HepG2 (cell line): Measurements from ENCODE around the gene XRCC1. TPM values are rescaled to one million over a fixed set of nuclear protein-coding genes. Genes with fewer than 3 reads are reported as not detected.
A peak's percentile ranks its signal among the peaks of the same experiment; 100 is the strongest.

Source experiments
- ATF7-NPFF ChIP-seq: sonication (generic); formaldehyde crosslinking; IDR thresholded peaks from 2 replicates; pipeline ENCODE4 v1.8.1; 2023; ENCODE audit warnings: mild to moderate bottlenecking, low read depth, missing genetic modification reagents, moderate library complexity
- ATM ChIP-seq: fragments of 450-650 bp; IDR thresholded peaks from 2 replicates; pipeline ENCODE4 v1.7.1; 2017; ENCODE audit warnings: mild to moderate bottlenecking, borderline replicate concordance
- ELF4 ChIP-seq: sonication (generic); formaldehyde crosslinking; IDR thresholded peaks from 2 replicates; pipeline ENCODE4 v1.5.0; 2020; ENCODE audit warnings: missing genetic modification reagents, mild to moderate bottlenecking, moderate library complexity, borderline replicate concordance
- FOXO1 ChIP-seq: sonication (generic); formaldehyde crosslinking; IDR thresholded peaks from 2 replicates; pipeline ENCODE4 v1.4.0; 2020; ENCODE audit warnings: missing genetic modification reagents
- GABPA ChIP-seq, 2 experiments: IDR thresholded peaks; 2 replicates each; pipeline ENCODE4 v1.6.1; 2011 to 2016; ENCODE audit warnings: low read depth in 2 of 2, low read length in 1 of 2, missing biosample characterization in 1 of 2, missing genetic modification characterization in 1 of 2
- GATAD1 ChIP-seq: IDR thresholded peaks from 2 replicates; pipeline ENCODE4 v1.6.1; 2016; ENCODE audit warnings: missing genetic modification reagents, missing compliant biosample characterization
- GFI1 ChIP-seq: sonication (generic); formaldehyde crosslinking; IDR thresholded peaks from 2 replicates; pipeline ENCODE4 v1.5.0; 2020; ENCODE audit warnings: missing genetic modification reagents, mild to moderate bottlenecking, borderline replicate concordance
- HHEX ChIP-seq: IDR thresholded peaks from 2 replicates; pipeline ENCODE4 v1.6.1; 2016; ENCODE audit warnings: control low read depth
- SRSF4 ChIP-seq: fragments of 200-400 bp; formaldehyde crosslinking; IDR thresholded peaks from one replicate; pipeline ENCODE4 v1.6.1; 2018; ENCODE audit warnings: mild to moderate bottlenecking, low read depth, low read length, moderate library complexity; ENCODE audit not compliant: poor library complexity, severe bottlenecking
- STAG1 ChIP-seq: sonication (generic); formaldehyde crosslinking; IDR thresholded peaks from 2 replicates; pipeline ENCODE4 v1.4.0; 2020; ENCODE audit warnings: missing genetic modification reagents
- SYNCRIP ChIP-seq: fragments of 200-400 bp; formaldehyde crosslinking; IDR thresholded peaks from 2 replicates; pipeline ENCODE4 v1.6.1; 2018; ENCODE audit warnings: mild to moderate bottlenecking, low read depth, low read length; ENCODE audit not compliant: insufficient read depth
- ZFP37 ChIP-seq: sonication (generic); formaldehyde crosslinking; IDR thresholded peaks from 2 replicates; pipeline ENCODE4 v1.4.0; 2020; ENCODE audit warnings: missing genetic modification reagents, borderline replicate concordance
- ZNF235 ChIP-seq: sonication (generic); formaldehyde crosslinking; IDR thresholded peaks from 2 replicates; pipeline ENCODE4 v1.8.1; 2023; ENCODE audit warnings: mild to moderate bottlenecking, missing genetic modification reagents, borderline replicate concordance
- ZNF256 ChIP-seq: sonication (generic); formaldehyde crosslinking; conservative IDR thresholded peaks from 2 replicates; pipeline ENCODE4 v1.4.0; 2020; ENCODE audit warnings: missing genetic modification reagents
- ZNF30 ChIP-seq: sonication (generic); formaldehyde crosslinking; IDR thresholded peaks from 2 replicates; pipeline ENCODE4 v1.5.0; 2020; ENCODE audit warnings: mild to moderate bottlenecking, missing genetic modification reagents
- ZNF329 ChIP-seq: sonication (generic); formaldehyde crosslinking; IDR thresholded peaks from 2 replicates; pipeline ENCODE4 v1.9.0; 2021; ENCODE audit warnings: low read depth, mild to moderate bottlenecking, missing genetic modification reagents
- polyA plus RNA-seq, 8 experiments: library from polyadenylated mRNA; depleted of rRNA in 3 of 8; stranded (reverse) in 7 of 8; unstranded in 1 of 8; fragments of >200 nt; fragmentation: Illumina TruSeq in 4 of 8; extraction: Trizol in 4 of 8; gene quantifications; 2 replicates each; pipeline versions ENCODE4 v1.2.1 to v1.2.3, GENCODE V29; 2011 to 2016; ENCODE audit warnings: low read depth in 4 of 8, missing spikeins in 1 of 8, mixed read lengths in 1 of 8; ENCODE audit not compliant: insufficient read depth in 1 of 8
- total RNA-seq, 5 experiments: library from RNA; depleted of rRNA; stranded (reverse); fragments of >200 nt; fragmentation: Illumina TruSeq; extraction: Trizol; gene quantifications; 2 replicates each; pipeline ENCODE4 v1.2.3, GENCODE V29; 2016; ENCODE audit warnings: low read depth in 1 of 5
- TF ChIP-seq, protein P1 (sequence below): sonication (generic); formaldehyde crosslinking; IDR thresholded peaks from 2 replicates; pipeline ENCODE4 v1.8.0; 2022; ENCODE audit warnings: mild to moderate bottlenecking, missing genetic modification reagents
- TF ChIP-seq, protein P2 (sequence below): fragments of 450-650 bp; IDR thresholded peaks from 2 replicates; pipeline ENCODE4 v1.6.1; 2016
- TF ChIP-seq, protein P3 (sequence below), 2 experiments: fragments of 450-650 bp in 1 of 2; sonication (generic) in 1 of 2; formaldehyde crosslinking; IDR thresholded peaks; 2 replicates each; pipeline versions ENCODE4 v1.5.0 to v1.8.0; 2020 to 2022; ENCODE audit warnings: mild to moderate bottlenecking in 1 of 2, missing genetic modification reagents in 1 of 2
- TF ChIP-seq, protein P4 (sequence below): sonication (generic); formaldehyde crosslinking; IDR thresholded peaks from 2 replicates; pipeline ENCODE4 v1.8.1; 2023; ENCODE audit warnings: mild to moderate bottlenecking, missing genetic modification reagents
- TF ChIP-seq, protein P5 (sequence below): sonication (generic); formaldehyde crosslinking; IDR thresholded peaks from 2 replicates; pipeline ENCODE4 v1.4.0; 2020; ENCODE audit warnings: missing genetic modification reagents, borderline replicate concordance

XRCC1 gene
- total and polyA plus RNA-seq, 2 of the 13 experiments (the other 11 are each of a cell fraction or from before 2014, with no cell fraction given): 24.7 to 26.3 TPM

DNA sequence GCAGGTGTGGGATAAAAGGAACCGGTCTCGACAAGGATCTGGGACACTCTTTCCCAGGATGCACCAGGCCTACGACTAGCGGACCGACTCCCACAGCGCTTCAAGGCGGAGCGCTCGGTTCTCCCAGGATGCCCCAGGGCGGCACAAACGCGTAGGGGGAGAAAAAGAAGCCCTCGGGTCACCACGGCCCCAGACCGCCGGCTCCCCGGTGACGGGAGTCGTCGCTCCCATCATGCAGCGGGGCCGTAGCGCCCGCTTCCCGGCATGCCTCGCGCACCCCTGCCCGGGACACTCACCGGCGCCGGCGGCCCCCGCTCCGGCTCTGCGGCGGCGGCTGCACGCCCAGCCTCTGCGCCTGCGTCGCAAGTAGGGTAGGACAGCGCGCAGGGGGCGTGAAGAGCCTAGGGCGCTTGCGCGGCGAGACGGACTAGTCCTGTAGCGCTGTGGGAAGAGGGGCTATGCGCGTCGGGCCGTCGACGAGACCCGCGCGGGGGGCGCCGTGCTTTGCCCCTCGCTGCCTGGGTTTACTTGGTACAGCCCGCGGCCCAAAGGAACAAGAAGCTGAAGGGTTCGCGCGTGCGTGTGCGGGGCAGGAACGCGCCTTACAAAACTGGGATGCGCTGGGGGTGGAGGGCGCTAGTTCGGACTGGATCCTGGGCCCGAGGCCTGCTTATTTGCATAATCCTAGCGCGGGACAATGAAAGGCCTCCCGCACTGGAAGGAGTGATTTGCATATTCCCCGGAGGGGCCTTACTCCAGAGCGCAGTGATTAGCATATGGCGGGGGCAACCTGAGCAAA, 44.1 kb upstream of the XRCC1 start, which contains the start of gene ZNF428 (continued):
- no peak; the same call in 1 of the 2 replicates for TF ChIP-seq ZNF235 (CRISPR knock-in tag)
- no peak for TF ChIP-seq ATM
- no peak for TF ChIP-seq GABPA (IDR thresholded peaks at IDR 0.05; ENCODE audit: low read depth, low read length)
- no peak; the same call in 1 of the 2 replicates for TF ChIP-seq GABPA (CRISPR knock-in tag; IDR thresholded peaks at IDR 0.05; ENCODE audit: low read depth)
- no peak for TF ChIP-seq SYNCRIP
- TF ChIP-seq, protein P1, sequence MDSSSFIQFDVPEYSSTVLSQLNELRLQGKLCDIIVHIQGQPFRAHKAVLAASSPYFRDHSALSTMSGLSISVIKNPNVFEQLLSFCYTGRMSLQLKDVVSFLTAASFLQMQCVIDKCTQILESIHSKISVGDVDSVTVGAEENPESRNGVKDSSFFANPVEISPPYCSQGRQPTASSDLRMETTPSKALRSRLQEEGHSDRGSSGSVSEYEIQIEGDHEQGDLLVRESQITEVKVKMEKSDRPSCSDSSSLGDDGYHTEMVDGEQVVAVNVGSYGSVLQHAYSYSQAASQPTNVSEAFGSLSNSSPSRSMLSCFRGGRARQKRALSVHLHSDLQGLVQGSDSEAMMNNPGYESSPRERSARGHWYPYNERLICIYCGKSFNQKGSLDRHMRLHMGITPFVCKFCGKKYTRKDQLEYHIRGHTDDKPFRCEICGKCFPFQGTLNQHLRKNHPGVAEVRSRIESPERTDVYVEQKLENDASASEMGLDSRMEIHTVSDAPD: peak; percentile 76; the same call in 1 of the 2 replicates
- TF ChIP-seq, protein P2, sequence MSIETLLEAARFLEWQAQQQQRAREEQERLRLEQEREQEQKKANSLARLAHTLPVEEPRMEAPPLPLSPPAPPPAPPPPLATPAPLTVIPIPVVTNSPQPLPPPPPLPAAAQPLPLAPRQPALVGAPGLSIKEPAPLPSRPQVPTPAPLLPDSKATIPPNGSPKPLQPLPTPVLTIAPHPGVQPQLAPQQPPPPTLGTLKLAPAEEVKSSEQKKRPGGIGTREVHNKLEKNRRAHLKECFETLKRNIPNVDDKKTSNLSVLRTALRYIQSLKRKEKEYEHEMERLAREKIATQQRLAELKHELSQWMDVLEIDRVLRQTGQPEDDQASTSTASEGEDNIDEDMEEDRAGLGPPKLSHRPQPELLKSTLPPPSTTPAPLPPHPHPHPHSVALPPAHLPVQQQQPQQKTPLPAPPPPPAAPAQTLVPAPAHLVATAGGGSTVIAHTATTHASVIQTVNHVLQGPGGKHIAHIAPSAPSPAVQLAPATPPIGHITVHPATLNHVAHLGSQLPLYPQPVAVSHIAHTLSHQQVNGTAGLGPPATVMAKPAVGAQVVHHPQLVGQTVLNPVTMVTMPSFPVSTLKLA: no peak
- TF ChIP-seq ZNF30 (CRISPR knock-in tag): peak; percentile 52; the same call in 1 of the 2 replicates
- 0 out of 2 replicates have a peak, but pooled peaks have one; percentile 66 for TF ChIP-seq ZNF256 (CRISPR knock-in tag)
- TF ChIP-seq, protein P3, sequence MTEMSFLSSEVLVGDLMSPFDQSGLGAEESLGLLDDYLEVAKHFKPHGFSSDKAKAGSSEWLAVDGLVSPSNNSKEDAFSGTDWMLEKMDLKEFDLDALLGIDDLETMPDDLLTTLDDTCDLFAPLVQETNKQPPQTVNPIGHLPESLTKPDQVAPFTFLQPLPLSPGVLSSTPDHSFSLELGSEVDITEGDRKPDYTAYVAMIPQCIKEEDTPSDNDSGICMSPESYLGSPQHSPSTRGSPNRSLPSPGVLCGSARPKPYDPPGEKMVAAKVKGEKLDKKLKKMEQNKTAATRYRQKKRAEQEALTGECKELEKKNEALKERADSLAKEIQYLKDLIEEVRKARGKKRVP (CRISPR knock-in tag; IDR thresholded peaks at IDR 0.05): peak in 1 of 2 experiments; percentile 76; a peak in 2 of 4 replicates
- TF ChIP-seq STAG1 (CRISPR knock-in tag): no peak; the same call in 1 of the 2 replicates
- peak; percentile 67; the same call in 1 of the 2 replicates for TF ChIP-seq GFI1 (CRISPR knock-in tag)
- no peak for TF ChIP-seq ZFP37
- TF ChIP-seq GATAD1 (CRISPR knock-in tag): peak; percentile 82
- TF ChIP-seq ELF4 (CRISPR knock-in tag): no peak
- TF ChIP-seq ATF7-NPFF: peak; percentile 77
- TF ChIP-seq, protein P4, sequence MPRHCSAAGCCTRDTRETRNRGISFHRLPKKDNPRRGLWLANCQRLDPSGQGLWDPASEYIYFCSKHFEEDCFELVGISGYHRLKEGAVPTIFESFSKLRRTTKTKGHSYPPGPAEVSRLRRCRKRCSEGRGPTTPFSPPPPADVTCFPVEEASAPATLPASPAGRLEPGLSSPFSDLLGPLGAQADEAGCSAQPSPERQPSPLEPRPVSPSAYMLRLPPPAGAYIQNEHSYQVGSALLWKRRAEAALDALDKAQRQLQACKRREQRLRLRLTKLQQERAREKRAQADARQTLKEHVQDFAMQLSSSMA: no peak
- no peak for TF ChIP-seq HHEX
- peak; percentile 55; the same call in 1 of the 2 replicates for TF ChIP-seq FOXO1 (CRISPR knock-in tag)
- peak; percentile 69 for TF ChIP-seq ZNF329 (CRISPR knock-in tag)
- peak; percentile 50 for TF ChIP-seq SRSF4
- TF ChIP-seq, protein P5, sequence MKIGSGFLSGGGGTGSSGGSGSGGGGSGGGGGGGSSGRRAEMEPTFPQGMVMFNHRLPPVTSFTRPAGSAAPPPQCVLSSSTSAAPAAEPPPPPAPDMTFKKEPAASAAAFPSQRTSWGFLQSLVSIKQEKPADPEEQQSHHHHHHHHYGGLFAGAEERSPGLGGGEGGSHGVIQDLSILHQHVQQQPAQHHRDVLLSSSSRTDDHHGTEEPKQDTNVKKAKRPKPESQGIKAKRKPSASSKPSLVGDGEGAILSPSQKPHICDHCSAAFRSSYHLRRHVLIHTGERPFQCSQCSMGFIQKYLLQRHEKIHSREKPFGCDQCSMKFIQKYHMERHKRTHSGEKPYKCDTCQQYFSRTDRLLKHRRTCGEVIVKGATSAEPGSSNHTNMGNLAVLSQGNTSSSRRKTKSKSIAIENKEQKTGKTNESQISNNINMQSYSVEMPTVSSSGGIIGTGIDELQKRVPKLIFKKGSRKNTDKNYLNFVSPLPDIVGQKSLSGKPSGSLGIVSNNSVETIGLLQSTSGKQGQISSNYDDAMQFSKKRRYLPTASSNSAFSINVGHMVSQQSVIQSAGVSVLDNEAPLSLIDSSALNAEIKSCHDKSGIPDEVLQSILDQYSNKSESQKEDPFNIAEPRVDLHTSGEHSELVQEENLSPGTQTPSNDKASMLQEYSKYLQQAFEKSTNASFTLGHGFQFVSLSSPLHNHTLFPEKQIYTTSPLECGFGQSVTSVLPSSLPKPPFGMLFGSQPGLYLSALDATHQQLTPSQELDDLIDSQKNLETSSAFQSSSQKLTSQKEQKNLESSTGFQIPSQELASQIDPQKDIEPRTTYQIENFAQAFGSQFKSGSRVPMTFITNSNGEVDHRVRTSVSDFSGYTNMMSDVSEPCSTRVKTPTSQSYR (CRISPR knock-in tag): no peak
